NCI-H460 (cell line): ENCODE data around the gene RAB17. TPM values are rescaled to one million over a fixed set of nuclear protein-coding genes. Genes with fewer than 3 reads are reported as not detected.

ENCODE experiments used
- DNase-seq: peaks from one replicate; pipeline ENCODE4 v3.0.0-alpha.2; 2016; ENCODE audit warnings: low read depth; ENCODE audit errors: extremely low read depth
- total RNA-seq: library from RNA; depleted of rRNA; stranded (reverse); fragments of >200 nt; shearing (Covaris generic); gene quantifications from 2 replicates; pipeline ENCODE4 v1.2.3, GENCODE V29; 2014

RAB17 gene
- total RNA-seq, 1 experiment from 2014 or later, result 0.32 TPM

GRCh38 chr2:237581326-237581725, 9.2 kb downstream of the RAB17 start:
- no peak for DNase-seq

GRCh38 chr2:237577956-237578870, 12.3 kb downstream of the RAB17 start:
- no peak for DNase-seq

GRCh38 chr2:237577458-237577857, 13.1 kb downstream of the RAB17 start:
- DNase-seq, result no peak

GRCh38 chr2:237576974-237577373, 13.6 kb downstream of the RAB17 start:
- no peak for DNase-seq

- DNase-seq, result no peak
Measured at GRCh38 chr2:237575869-237576862, 14.4 kb downstream of the RAB17 start.

- DNase-seq, result no peak
Measured at GRCh38 chr2:237574894-237575868, 15.4 kb downstream of the RAB17 start.

- no peak for DNase-seq
Measured at GRCh38 chr2:237574467-237574866, 16.1 kb downstream of the RAB17 start.

GRCh38 chr2:237573721-237574415, 16.7 kb downstream of the RAB17 start:
- DNase-seq, result no peak

- DNase-seq, result no peak
Measured at GRCh38 chr2:237572742-237573101, 17.8 kb downstream of the RAB17 start.

GRCh38 chr2:237572021-237572741, 18.4 kb downstream of the RAB17 start:
- peak; percentile 86 for DNase-seq

GRCh38 chr2:237571551-237571950, 19.0 kb downstream of the RAB17 start:
- DNase-seq, result no peak

GRCh38 chr2:237570776-237571335, 19.7 kb downstream of the RAB17 start:
- no peak for DNase-seq

- no peak for DNase-seq
Measured at GRCh38 chr2:237569896-237570295, 20.6 kb downstream of the RAB17 start.

- DNase-seq, result no peak
Measured at GRCh38 chr2:237569041-237569440, 21.5 kb downstream of the RAB17 start.

GRCh38 chr2:237568121-237568660, 22.3 kb downstream of the RAB17 start:
- no peak for DNase-seq

GRCh38 chr2:237567276-237568029, 23.1 kb downstream of the RAB17 start:
- DNase-seq, result no peak

- no peak for DNase-seq
Measured at GRCh38 chr2:237566401-237567235, 23.9 kb downstream of the RAB17 start, which contains the start of gene PRLH. Gene PRLH, plus strand, starts transcription at chr2:237566574. Its CDS starts 0 bp downstream, at chr2:237566574.
